Measurements from ENCODE around the gene ACTR8. TPM values are rescaled to one million over a fixed set of nuclear protein-coding genes. Genes with fewer than 3 reads are reported as not detected.

ACTR8 gene
- total and polyA plus RNA-seq, 9 donors = 17.7 to 30.2 (median 24.8) TPM

DNA sequence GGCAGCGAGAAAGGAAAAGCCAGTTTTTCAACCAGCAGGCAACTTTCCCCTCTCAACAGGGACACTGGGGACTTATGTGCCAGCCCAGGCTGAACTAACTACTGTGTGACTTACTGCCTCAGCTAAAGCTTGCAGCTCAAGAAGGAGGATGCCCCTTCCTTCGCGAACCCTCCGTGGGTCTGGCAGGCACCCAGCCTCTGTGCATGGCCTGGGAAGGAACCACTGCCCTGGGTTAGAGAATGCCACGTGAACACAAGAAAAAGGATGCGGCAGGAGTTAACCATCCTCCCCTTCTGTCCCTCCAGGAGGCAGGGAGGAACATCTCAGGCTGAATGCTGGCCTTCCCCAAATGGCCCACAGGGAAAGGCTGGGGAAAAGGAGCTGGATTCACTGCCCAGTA, 64.7 kb downstream of the ACTR8 start:
- no peaks in the 10 kb centered on the region for H3K27me3 ChIP-seq (ENCODE audit: control insufficient read depth, insufficient read depth, low read length)
- H3K27ac ChIP-seq (ENCODE audit: low read length) = no peak overlapping the region
- DNase-seq = no peak
- no peaks in the 10 kb centered on the region for H3K9me3 ChIP-seq (replicated peaks; ENCODE audit: control insufficient read depth, low read depth, low read length)
- WGBS (ENCODE audit: insufficient coverage) = no CpG with 5 or more reads among the region's 6 CpGs
- no peak overlapping the region for H3K4me3 ChIP-seq (ENCODE audit: low read length)
- H3K4me1 ChIP-seq (ENCODE audit: control insufficient read depth, insufficient read depth, low read length) = peaks cover 26% of the 10 kb centered on the region
- H3K36me3 ChIP-seq (ENCODE audit: control insufficient read depth, insufficient read depth, low read length) = no peaks in the 10 kb centered on the region

Other genes with a start within 250 kb of the ACTR8 start
- gene CHDH, start 35.7 kb downstream of the ACTR8 start, total RNA-seq = 1.2 TPM
- gene CHDH, start 35.7 kb downstream of the ACTR8 start, polyA plus RNA-seq (ENCODE audit: insufficient read depth in 1 of 8, insufficient read length in 8 of 8, low replicate concordance in 1 of 8) = 1 to 10 TPM in 5 of 8 donors, under 1 TPM in 3; 0.75 to 1.3 (median 1.1) TPM
- 0.93 TPM for gene IL17RB, start 35.6 kb downstream of the ACTR8 start, total RNA-seq
- 1 to 10 TPM; 2.5 to 4.5 (median 3.4) TPM for gene IL17RB, start 35.6 kb downstream of the ACTR8 start, polyA plus RNA-seq (ENCODE audit: insufficient read depth in 1 of 8, insufficient read length in 8 of 8, low replicate concordance in 1 of 8)
- 35.1 TPM for gene SELENOK, start 9.7 kb upstream of the ACTR8 start, total RNA-seq
- 10 to 100 TPM; 38.3 to 53.9 (median 48.3) TPM for gene SELENOK, start 9.7 kb upstream of the ACTR8 start, polyA plus RNA-seq (ENCODE audit: insufficient read depth in 1 of 8, insufficient read length in 8 of 8, low replicate concordance in 1 of 8)
- 1.4 TPM for gene CACNA2D3, start 240.4 kb upstream of the ACTR8 start, total RNA-seq
- 1 to 10 TPM; 1.6 to 3.1 (median 2.3) TPM for gene CACNA2D3, start 240.4 kb upstream of the ACTR8 start, polyA plus RNA-seq (ENCODE audit: insufficient read depth in 1 of 8, insufficient read length in 8 of 8, low replicate concordance in 1 of 8)

All from muscle of leg (tissue), 11 donors.